Esophagus (tissue), 2 donors: ENCODE measurements around the gene CROCC. TPM values are rescaled to one million over a fixed set of nuclear protein-coding genes. Genes with fewer than 3 reads are reported as not detected.
"Not testable (repeated sequence)": the region's sequence is repeated elsewhere in the genome, so short reads cannot be mapped to it uniquely, and the experiment has no call there.

ENCODE experiments used
- H3K27ac ChIP-seq, 2 donors: one replicate each; pipeline ENCODE4 v1.5.1; 2013; ENCODE audit warnings: low read depth in 2 of 2, mild to moderate bottlenecking in 2 of 2, inconsistent platforms in 1 of 2, low read length in 1 of 2, moderate library complexity in 1 of 2
- H3K27me3 ChIP-seq, 2 donors: one replicate each; pipeline ENCODE4 v1.6.1; 2013; ENCODE audit warnings: low read length in 2 of 2, control low read depth in 1 of 2, mild to moderate bottlenecking in 1 of 2; ENCODE audit not compliant: insufficient read depth in 2 of 2, control insufficient read depth in 1 of 2
- H3K36me3 ChIP-seq, 2 donors: one replicate each; pipeline ENCODE4 v1.6.1; 2013; ENCODE audit warnings: low read length in 1 of 2; ENCODE audit not compliant: control insufficient read depth in 2 of 2, insufficient read depth in 2 of 2
- H3K4me1 ChIP-seq, 2 donors: one replicate each; pipeline ENCODE4 v1.6.1; 2013; ENCODE audit warnings: low read length in 1 of 2; ENCODE audit not compliant: control insufficient read depth in 2 of 2, insufficient read depth in 2 of 2
- H3K4me3 ChIP-seq, 2 donors: one replicate each; pipeline ENCODE4 v1.5.1; 2013; ENCODE audit warnings: low read length in 2 of 2, mild to moderate bottlenecking in 2 of 2, low read depth in 1 of 2, moderate library complexity in 1 of 2
- H3K9me3 ChIP-seq, 2 donors: one replicate each; pipeline ENCODE4 v1.6.1; 2013; ENCODE audit warnings: mild to moderate bottlenecking in 2 of 2, low read depth in 1 of 2, low read length in 1 of 2, moderate library complexity in 1 of 2; ENCODE audit not compliant: control insufficient read depth in 2 of 2, insufficient read depth in 1 of 2
- WGBS, 2 donors: extraction: QIAGEN DNeasy Blood & Tissue Kit; methylation state at CpG; one replicate each; pipeline ENCODE4 v1.1.7; 2013; 5-methylcytosine and 5-hydroxymethylcytosine counted together
- polyA plus RNA-seq, 2 donors: library from polyadenylated mRNA; stranded (reverse); fragments of 200-250 nt; gene quantifications; one replicate each; pipeline ENCODE4 v1.2.3, GENCODE V29; 2013
- donor health status: healthy with polysubstance abuse.
- donor health status: Bipolar disorder and iron deficiency.

Gene CROCC
- polyA plus RNA-seq, 2 donors: 15.5 to 64.1 TPM

DNA sequence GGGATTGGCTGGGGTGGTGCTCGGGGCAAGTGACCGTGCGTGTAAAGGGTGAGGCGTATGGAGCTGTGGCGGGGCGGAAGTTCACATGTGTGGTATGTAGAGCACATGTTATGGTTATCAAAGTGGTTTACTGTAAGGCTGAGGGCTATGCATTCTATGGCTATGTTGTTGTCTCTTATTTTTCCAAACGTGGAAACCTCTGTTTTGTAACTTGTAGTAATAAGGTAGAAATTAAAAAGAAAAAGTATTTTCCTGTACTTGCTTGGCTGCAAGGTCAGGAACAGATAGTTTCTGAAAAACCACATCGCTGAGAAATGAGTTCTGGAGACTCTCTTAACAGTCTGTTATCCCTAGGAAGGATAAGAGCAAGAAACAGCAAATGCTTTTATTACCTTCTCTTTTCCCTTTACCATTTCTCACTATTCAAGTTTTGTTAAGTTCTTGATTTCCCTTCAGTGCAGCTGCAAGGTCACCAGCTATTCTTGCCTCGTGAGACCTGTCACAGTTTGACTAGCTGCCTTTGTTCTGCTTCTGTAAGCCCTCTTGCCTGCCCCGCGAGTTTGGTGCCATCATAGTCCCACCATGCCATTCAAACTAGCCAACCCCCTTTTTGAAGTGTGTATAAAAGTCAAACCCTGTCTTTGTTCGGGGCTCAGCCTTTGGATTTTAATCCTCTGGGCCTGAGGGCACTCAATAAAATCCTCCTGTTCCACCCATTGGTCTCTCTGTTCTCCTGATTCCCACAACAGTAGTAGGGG, 16.4 kb upstream of the CROCC start:
- Histone ChIP-seq H3K4me3 (peak overlapping the region; percentile 65 to 76), H3K27me3 (no peaks in the 10 kb centered on the region), H3K9me3 (no peaks in the 10 kb centered on the region), H3K4me1 (no peaks in the 10 kb centered on the region), H3K36me3 (no peaks in the 10 kb centered on the region), H3K27ac (peak overlapping the region; percentile 99 to 100)
- WGBS, 2 donors: 7 to 8% methylated on average over 12 of the region's 12 CpGs

DNA sequence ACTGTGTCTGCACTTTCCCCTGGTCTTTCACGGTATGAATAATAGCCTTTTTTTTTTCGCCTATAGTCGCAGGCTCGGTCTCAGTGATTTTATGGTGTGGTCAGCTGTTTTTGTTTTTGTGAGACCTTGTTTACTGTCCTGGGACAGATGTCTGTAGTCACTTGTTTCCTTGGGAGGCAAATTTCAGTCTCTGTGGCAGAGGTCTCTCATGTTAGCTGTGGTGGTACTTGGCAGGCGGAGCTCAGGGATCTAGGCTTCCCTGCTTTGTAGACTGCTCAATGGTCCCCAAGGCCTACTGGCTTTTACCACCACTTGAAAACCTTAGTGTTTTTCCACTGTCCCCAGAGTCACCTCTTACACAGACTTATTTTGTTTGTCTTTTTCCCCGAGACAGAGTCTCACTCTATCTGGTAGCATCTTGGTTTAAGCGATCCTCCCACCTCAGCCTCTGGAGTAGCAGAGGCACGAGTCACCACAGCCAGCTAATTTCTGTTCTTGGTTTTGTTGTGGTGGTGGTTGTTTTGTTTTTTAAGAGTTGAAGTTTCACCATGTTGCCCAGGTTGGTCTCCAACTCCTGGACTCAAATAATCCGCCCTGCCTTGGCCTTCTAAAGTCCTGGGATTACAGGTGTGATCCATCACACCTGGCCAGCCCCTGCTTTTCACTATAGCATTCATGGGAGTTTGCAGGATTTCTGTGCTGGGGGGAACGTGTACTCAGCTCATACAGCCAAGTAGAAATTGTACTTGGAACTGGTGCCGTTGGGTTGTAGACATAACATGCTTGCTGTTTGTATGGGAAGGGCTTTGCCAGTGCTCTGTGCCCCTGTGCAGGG, 15.6 kb upstream of the CROCC start:
- Histone ChIP-seq H3K27me3 (no peaks in the 10 kb centered on the region), H3K4me3 (no peak overlapping the region), H3K36me3 (no peaks in the 10 kb centered on the region), H3K9me3 (no peaks in the 10 kb centered on the region), H3K27ac (peak overlapping the region; percentile 92 to 95), H3K4me1 (no peaks in the 10 kb centered on the region)
- 81 to 85% methylated on average over 11 of the region's 11 CpGs for WGBS, 2 donors

DNA sequence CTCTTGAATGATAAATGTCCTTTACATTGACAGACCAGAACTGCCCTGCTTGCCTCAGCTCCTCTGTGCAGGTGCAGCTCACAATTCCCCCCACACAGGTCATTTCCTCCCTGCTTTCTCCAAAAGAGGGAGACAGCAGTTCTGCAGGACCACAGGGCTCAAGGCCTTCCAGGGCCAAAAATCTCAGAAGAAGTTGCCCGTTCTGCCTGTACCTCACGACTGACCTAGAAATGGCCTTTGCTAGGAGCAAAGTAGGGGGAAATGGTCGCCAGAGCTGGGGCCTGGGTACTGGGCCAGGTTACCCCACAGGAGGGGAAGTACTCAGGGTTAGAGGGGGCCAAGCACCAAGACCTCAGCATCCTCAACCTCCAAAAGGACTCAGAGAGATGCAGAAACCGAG, 14.9 kb upstream of the CROCC start:
- Histone ChIP-seq H3K27me3 (no peaks in the 10 kb centered on the region), H3K27ac (no peak overlapping the region), H3K9me3 (no peaks in the 10 kb centered on the region), H3K36me3 (no peaks in the 10 kb centered on the region), H3K4me1 (no peaks in the 10 kb centered on the region), H3K4me3 (no peak overlapping the region)
- WGBS, 2 donors: 85 to 93% methylated on average over 4 of the region's 4 CpGs

DNA sequence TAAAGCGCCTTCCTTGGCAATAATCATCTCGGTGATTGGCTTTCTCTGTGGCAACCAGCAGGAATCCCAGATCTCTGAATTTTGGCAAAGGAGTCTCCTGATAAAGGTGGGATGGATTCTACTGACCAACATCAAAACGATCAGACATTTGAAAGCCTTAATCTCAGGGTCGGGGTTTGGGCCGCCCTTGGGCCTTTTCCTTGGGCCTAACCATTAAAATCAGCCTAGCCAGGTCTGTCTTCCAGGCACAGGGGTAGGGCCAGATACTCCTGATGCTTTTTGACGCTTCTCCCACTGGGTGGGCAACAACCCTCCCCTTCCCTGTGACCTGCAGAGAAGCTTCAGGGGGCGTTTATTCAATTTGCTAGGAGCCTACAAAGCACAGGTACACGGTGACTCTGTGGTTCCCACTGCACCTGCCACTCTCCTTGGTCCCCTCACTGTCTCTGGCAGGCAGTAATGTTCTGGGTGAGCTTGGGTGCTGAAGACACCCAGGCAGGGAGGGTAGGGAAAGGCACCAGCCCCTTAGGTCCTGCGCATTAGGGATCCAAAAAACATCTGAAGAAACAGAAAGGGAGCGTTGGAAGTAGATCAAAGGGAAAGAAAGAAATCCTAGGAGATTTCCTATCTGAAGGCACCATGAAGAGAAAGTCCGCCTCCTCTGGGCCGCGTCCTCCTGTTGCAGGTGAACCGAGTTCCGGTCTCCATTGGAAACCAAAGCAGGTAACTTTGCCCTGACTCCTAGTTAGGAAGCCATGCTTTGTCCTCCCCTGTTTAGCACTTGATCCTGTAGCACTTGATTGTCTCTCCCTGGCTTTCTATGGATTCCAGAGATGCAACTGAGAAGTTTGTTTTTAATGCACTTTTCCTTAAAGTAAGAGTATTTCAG, 13.6 kb upstream of the CROCC start:
- no peaks in the 10 kb centered on the region for H3K27me3 ChIP-seq
- no peak overlapping the region for H3K4me3 ChIP-seq
- 82 to 87% methylated on average over 15 of the region's 15 CpGs for WGBS, 2 donors
- H3K4me1 ChIP-seq: no peaks in the 10 kb centered on the region
- no peak overlapping the region for H3K27ac ChIP-seq
- no peaks in the 10 kb centered on the region for H3K9me3 ChIP-seq
- no peaks in the 10 kb centered on the region for H3K36me3 ChIP-seq

DNA sequence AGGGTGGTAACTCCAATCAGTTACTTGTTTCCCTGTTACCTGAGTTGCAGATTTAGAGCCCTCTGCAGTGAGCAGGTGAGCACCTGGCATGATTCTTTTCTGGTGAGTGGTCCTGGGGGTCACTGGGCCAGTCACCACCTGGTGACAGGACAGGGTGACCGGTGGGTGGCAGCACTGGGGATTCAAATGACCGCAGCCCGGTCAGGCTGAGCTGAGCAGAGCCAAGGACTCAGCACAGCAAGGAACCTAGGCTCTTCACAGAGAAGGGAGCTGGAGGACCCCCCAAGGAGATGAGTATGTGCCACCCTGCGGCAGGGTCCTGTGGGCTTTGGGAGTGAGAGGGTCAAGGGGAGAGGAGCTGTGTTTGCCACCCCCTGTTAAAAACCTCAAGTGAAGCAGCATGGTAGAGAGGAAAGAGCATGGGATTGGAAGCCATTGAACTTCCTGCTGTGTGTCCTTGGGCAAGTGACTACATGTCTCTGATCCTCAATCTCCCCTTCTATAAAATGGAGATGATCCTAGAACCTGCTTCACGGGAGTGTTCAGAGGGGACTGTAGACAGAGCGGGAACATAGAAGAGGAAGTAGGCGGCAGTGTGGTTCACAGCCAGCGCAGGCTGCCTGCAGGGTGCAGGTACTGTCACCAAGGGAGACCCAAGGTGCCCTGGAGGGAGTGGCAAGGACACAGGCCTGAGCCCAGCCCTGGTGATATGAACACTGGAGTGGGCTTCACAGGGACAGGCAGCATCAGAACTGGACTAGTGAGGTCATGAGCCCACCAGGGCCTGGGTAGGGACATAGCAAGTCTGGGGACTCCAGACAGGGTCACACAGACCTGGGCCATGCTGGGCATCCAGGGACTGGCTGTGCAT, 9.6 kb upstream of the CROCC start:
- H3K27ac ChIP-seq, H3K9me3 ChIP-seq, H3K4me3 ChIP-seq, H3K27me3 ChIP-seq, H3K36me3 ChIP-seq, H3K4me1 ChIP-seq: not testable (repeated sequence)
- WGBS, 2 donors: 86% methylated on average over 8 of the region's 8 CpGs

DNA sequence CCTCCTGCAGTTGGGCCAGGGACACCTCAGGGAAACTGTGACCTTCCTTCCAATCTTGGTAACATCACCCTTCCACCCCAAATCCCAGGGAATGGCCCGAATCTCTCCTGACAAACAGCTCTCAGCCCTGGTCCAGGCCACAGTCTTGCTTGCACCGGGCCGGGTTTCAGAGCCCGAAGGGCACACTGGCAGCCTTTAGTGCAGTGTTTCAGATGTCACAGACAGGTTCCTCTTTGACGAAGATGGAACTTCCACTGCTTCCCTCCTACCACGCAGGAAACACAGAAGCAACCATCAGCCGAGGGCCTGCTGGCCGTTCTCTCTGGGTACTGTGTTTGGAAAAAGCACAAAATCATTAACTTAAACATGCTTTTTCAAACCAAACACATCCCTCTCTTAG, 9.0 kb upstream of the CROCC start:
- H3K9me3 ChIP-seq, H3K4me3 ChIP-seq, H3K36me3 ChIP-seq, H3K4me1 ChIP-seq, H3K27me3 ChIP-seq, H3K27ac ChIP-seq: not testable (repeated sequence)
- 73 to 75% methylated on average over 8 of the region's 8 CpGs for WGBS, 2 donors

DNA sequence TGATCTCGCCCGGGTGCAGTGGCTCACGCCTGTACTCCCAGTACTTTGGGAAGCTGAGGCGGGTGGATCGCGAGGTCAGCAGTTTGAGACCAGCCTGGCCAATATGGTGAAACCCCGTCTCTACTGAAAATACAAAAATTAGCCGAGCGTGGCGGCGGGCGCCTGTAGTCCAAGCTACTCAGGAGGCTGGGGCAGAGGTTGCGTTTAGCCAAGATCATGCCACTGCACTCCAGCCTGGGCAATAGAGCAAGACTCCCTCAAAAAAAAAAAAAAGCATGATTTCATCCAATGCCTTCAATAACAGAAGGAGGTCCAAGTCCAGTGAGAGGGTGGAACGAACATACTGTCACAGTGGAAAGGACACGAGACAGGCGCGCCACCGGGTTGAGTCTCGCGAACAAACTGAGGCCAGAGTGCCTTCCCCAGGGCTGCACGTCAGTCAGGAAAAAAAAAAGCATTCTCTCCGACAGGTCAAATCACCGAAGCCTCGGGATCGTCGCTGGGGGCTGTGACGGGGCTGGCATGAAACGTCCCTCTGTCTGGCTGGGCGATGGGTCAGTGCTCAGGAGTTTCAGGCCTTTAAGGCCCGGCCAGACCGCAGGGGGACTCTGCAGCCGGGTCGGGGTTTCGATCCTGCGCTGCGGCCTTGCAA, 8.4 kb upstream of the CROCC start:
- Histone ChIP-seq H3K27ac (peak overlapping the region in 1 of 2 donors; percentile 62), H3K9me3 (no peaks in the 10 kb centered on the region), H3K4me1 (peaks cover 0 to 3% of the 10 kb centered on the region in 2 donors), H3K27me3 (no peaks in the 10 kb centered on the region), H3K4me3 (peak overlapping the region; percentile 76 to 86), H3K36me3 (no peaks in the 10 kb centered on the region)
- WGBS, 2 donors: 47 to 48% methylated on average over 36 of the region's 36 CpGs

DNA sequence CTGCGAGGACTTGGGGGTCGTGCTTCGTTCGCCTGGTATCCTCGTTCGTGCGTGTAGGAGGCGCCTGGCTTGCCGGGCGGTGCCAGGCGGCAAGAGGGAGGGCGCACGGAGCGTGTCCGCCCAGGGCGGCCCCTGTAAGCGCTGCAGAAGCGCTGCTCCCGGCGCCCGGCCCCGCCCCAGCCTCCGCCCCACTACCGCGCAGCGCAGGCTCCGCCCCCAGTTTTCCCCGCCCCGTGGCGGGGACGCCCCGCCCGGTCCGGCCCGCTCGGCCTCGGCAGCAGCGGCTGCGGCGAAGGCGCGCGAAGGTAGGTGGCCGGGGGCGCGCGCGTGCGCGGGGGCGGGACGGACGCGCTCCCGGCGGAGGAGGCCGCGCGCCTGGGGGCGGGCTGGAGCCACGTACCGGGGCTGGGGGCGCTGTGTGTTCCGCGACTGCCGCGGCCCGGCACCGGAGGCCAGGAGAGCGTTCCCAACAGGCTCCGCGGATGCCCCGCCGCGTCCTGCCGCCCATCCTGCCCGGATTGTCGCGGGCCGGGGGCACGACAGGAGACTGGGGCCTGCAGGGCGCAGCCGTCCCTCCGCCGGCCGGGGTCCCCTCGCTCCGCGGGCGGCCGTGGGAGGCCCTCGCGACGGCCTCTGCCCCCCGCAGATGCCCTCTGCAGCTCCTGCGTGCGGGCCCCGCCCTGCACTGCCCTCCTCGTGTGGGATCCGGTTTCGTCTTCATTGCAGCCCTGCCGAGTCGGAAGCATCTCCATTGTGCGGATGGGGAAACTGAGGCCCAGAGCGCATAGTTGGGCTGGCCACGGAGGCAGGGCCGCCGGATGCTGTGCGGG, 7.7 kb upstream of the CROCC start:
- peak overlapping the region; percentile 76 to 86 for H3K4me3 ChIP-seq
- H3K27me3 ChIP-seq: no peaks in the 10 kb centered on the region
- 0 to 1% methylated on average over 102 to 109 of the region's 109 CpGs for WGBS, 2 donors
- peak overlapping the region; percentile 63 to 74 for H3K27ac ChIP-seq
- no peaks in the 10 kb centered on the region for H3K36me3 ChIP-seq
- peaks cover 0 to 3% of the 10 kb centered on the region in 2 donors for H3K4me1 ChIP-seq
- no peaks in the 10 kb centered on the region for H3K9me3 ChIP-seq
